ENCODE data around the gene ZFP30.
"Not testable (repeated sequence)": the region's sequence is repeated elsewhere in the genome, so short reads cannot be mapped to it uniquely, and the experiment has no call there.

The ZFP30 gene

GRCh38 chr19:37655301-37655688 lies at the start of gene ZFP30:
Gene ZFP30 (minus strand): TSS chr19:37655465. CDS start chr19:37647822, 7,643 bp downstream.
- peak; percentile 94 for DNase-seq (ENCODE audit: low spot score)

GRCh38 chr19:37699057-37699456 lies 43.8 kb upstream of the ZFP30 start:
- DNase-seq (ENCODE audit: low spot score): no peak

GRCh38 chr19:37698216-37698615 lies 43.0 kb upstream of the ZFP30 start:
- DNase-seq (ENCODE audit: low spot score): no peak

- no peak for DNase-seq (ENCODE audit: low spot score)
Observed at GRCh38 chr19:37695144-37695899, 40.1 kb upstream of the ZFP30 start.

GRCh38 chr19:37692956-37693620 lies 37.8 kb upstream of the ZFP30 start:
- DNase-seq (ENCODE audit: low spot score): peak; percentile 72

- peak; percentile 83 for DNase-seq (ENCODE audit: low spot score)
Observed at GRCh38 chr19:37691881-37692504, 36.7 kb upstream of the ZFP30 start.

GRCh38 chr19:37683520-37683919 lies 28.3 kb upstream of the ZFP30 start:
- no peak for DNase-seq (ENCODE audit: low spot score)

- DNase-seq (ENCODE audit: low spot score): no peak
Observed at GRCh38 chr19:37669450-37669914, 14.2 kb upstream of the ZFP30 start.

- DNase-seq (ENCODE audit: low spot score): not testable (repeated sequence)
Observed at GRCh38 chr19:37657157-37657556, 1.9 kb upstream of the ZFP30 start.

GRCh38 chr19:37655689-37656371 lies 565 bp upstream of the ZFP30 start:
- peak; percentile 83 for DNase-seq (ENCODE audit: low spot score)

GRCh38 chr19:37654629-37655300 lies 500 bp downstream of the ZFP30 start:
- DNase-seq (ENCODE audit: low spot score): peak; percentile 27

GRCh38 chr19:37654118-37654517 lies 1.1 kb downstream of the ZFP30 start:
- DNase-seq (ENCODE audit: low spot score): no peak

GRCh38 chr19:37635076-37636056 lies 19.9 kb downstream of the ZFP30 start:
- DNase-seq (ENCODE audit: low spot score): no peak

- DNase-seq (ENCODE audit: low spot score): no peak
Observed at GRCh38 chr19:37594982-37595382, 60.3 kb downstream of the ZFP30 start.

- DNase-seq (ENCODE audit: low spot score): peak; percentile 93
Observed at GRCh38 chr19:37594304-37594981, 60.8 kb downstream of the ZFP30 start, which contains the start of the genes ZNF540 and ZNF571. Gene ZNF540 (plus strand): TSS chr19:37594876. CDS start chr19:37598448, 3,572 bp downstream. Gene ZNF571 (minus strand): TSS chr19:37594792. CDS start chr19:37586676, 8,116 bp downstream.

GRCh38 chr19:37593996-37594303 lies 61.3 kb downstream of the ZFP30 start:
- DNase-seq (ENCODE audit: low spot score): no peak

GRCh38 chr19:37583340-37583739 lies 71.9 kb downstream of the ZFP30 start:
- no peak for DNase-seq (ENCODE audit: low spot score)

GRCh38 chr19:37572203-37572602 lies 83.1 kb downstream of the ZFP30 start:
- no peak for DNase-seq (ENCODE audit: low spot score)

GRCh38 chr19:37565370-37565669 lies 89.9 kb downstream of the ZFP30 start:
- no peak for DNase-seq (ENCODE audit: low spot score)
